Measurements from ENCODE around the gene DMAC2L. TPM values are rescaled to one million over a fixed set of nuclear protein-coding genes. Genes with fewer than 3 reads are reported as not detected.
"Not testable (repeated sequence)": the region's sequence is repeated elsewhere in the genome, so short reads cannot be mapped to it uniquely, and the experiment has no call there.

DMAC2L gene
- total RNA-seq, 4 donors from 2014 or later: 13.4 to 21.7 (median 16.6) TPM

DNA sequence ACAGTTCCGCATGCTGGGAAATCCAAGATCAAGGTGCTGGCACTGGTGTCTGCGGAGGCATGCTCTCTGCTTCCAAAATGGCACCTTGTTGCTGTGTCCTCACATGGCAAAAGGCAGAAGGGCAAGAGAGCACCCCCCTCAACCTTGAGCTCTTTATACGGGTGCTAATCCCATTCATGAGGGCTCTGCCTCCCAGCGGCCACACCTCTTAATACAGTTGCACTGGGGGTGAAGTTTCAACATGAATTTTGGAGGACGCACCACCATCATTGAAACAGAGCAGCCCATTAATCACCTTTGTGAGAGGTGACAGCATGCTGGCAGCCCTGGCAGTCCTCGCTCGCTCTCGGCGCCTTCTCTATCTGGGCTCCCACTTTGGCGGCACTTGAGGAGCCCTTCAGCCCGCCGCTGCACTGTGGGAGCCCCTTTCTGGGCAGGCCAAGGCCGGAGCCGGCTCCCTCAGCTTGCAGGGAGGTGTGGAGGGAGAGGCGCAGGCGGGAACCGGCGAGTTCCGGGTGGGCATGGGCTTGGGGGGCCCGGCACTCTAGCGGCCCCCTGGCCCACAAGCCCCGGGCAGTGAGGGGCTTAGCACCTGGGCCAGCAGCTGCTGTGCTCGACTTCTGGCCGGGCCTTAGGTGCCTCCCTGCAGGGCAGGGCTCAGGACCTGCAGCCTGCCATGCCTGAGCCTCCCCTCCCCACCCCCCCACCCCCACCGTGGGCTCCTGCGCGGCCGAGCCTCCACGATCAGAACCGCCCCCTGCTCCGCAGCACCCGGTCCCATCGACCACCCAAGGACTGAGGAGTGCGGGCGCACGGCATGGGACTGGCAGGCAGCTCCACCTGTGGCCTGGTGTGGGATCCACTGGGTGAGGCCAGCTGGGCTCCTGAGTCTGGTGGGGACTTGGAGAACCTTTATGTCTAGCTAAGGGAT, 49.6 kb downstream of the DMAC2L start:
- H3K27ac ChIP-seq: peak overlapping the region; percentile 30 to 69 (median 55)
- intact Hi-C loops (cut with DNase I); H3K27me3 ChIP-seq; H3K4me3 ChIP-seq; DNase-seq; H3K9me3 ChIP-seq: not testable (repeated sequence)
- 54 to 57% methylated on average over 4 to 5 of the region's 36 CpGs for WGBS, 2 donors
- H3K36me3 ChIP-seq: peaks cover 0 to 10% (median 0%) of the 10 kb centered on the region in 3 donors
- TF ChIP-seq CTCF (IDR thresholded peaks at IDR 0.05): peak in 3 of 6 experiments; percentile 14 to 52 (median 37)
- peaks cover 0 to 61% (median 21%) of the 10 kb centered on the region in 3 donors for H3K4me1 ChIP-seq

- Histone ChIP-seq H3K4me3 (peak overlapping the region in 3 of 4 donors; percentile 5 to 53 (median 24)), H3K4me1 (peaks cover 0 to 61% (median 21%) of the 10 kb centered on the region in 3 donors), H3K36me3 (peaks cover 0 to 7% (median 0%) of the 10 kb centered on the region in 3 donors), H3K9me3 (no peaks in the 10 kb centered on the region), H3K27me3 (no peaks in the 10 kb centered on the region), H3K27ac (peak overlapping the region; percentile 65 to 88 (median 75))
- no peak for TF ChIP-seq POLR2A (IDR thresholded peaks at IDR 0.05)
- TF ChIP-seq CTCF (IDR thresholded peaks at IDR 0.05): no peak
- no peak for DNase-seq
- 70 to 81% methylated on average over 13 of the region's 14 CpGs for whole genome bisulfite sequencing, 2 donors
- intact Hi-C loops (cut with DNase I): no loop called here
Observed at GRCh38 chr14:50362764-50363713, 50.9 kb downstream of the DMAC2L start.

DNA sequence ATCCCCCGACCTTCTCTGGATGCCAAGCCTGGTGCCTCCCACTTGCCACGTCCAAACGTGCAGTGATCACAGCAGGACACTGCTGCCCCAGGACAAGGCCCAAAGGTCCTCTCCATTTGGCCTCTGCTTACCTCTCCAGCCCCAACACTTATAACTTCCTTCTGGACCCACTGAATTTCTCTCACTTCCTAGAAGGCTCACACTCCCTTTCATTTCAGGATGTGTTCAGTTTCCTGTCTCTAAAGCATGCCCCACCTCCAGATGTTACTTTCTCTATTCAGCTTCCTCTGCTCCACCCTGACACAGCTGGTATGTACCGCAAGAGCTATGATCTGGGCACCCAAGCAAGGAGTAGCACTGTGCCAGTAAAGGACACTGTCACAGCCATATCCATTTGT, 51.6 kb downstream of the DMAC2L start:
- intact Hi-C loops (cut with DNase I): no loop called here
- DNase-seq: no peak
- 7 to 16% methylated on average over 3 to 4 of the region's 4 CpGs for WGBS, 2 donors
- Histone ChIP-seq H3K36me3 (peaks cover 0 to 3% (median 0%) of the 10 kb centered on the region in 3 donors), H3K27me3 (no peaks in the 10 kb centered on the region), H3K4me1 (peaks cover 0 to 61% (median 21%) of the 10 kb centered on the region in 3 donors), H3K4me3 (peak overlapping the region in 3 of 4 donors; percentile 5 to 53 (median 24)), H3K9me3 (no peaks in the 10 kb centered on the region), H3K27ac (peak overlapping the region; percentile 65 to 88 (median 75))
- TF ChIP-seq CTCF (IDR thresholded peaks at IDR 0.05) (no peak), POLR2A (IDR thresholded peaks at IDR 0.05) (no peak)

- TF ChIP-seq POLR2A (IDR thresholded peaks at IDR 0.05) (no peak), CTCF (IDR thresholded peaks at IDR 0.05) (peak in 1 of 6 experiments; percentile 23)
- H3K27ac ChIP-seq: peak overlapping the region in 2 of 4 donors; percentile 71 to 79
- H3K4me1 ChIP-seq: peaks cover 0 to 61% (median 21%) of the 10 kb centered on the region in 3 donors
- no peaks in the 10 kb centered on the region for H3K27me3 ChIP-seq
- 48 to 59% methylated on average over 1 of the region's 1 CpG for WGBS, 2 donors
- H3K9me3 ChIP-seq: no peaks in the 10 kb centered on the region
- DNase-seq: no peak
- H3K36me3 ChIP-seq: no peaks in the 10 kb centered on the region
- no peak overlapping the region for H3K4me3 ChIP-seq
- intact Hi-C loops (cut with DNase I): no loop called here
Observed at GRCh38 chr14:50364792-50365191, 52.7 kb downstream of the DMAC2L start.

DNA sequence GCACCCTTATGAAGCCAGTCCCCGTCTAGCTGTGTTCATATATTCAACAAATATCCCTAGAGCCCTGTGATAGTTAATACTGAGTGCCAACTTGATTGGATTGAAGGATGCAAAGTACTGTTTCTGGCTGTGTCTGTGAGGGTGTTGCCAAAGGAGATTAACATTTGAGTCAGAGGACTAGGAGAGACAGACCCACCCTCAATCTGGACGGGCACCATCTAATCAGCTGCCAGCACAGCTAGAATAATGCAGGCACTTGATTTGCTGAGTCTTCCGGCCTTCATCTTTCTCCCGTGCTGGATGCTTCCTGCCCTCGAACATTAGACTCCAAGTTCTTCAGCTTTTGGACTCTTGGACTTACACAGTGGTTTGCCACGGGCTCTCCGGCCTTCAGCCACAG, 53.4 kb downstream of the DMAC2L start:
- H3K4me1 ChIP-seq: peaks cover 0 to 55% (median 21%) of the 10 kb centered on the region in 3 donors
- H3K27ac ChIP-seq; H3K9me3 ChIP-seq; DNase-seq; H3K27me3 ChIP-seq; intact Hi-C loops (cut with DNase I); H3K36me3 ChIP-seq; H3K4me3 ChIP-seq: not testable (repeated sequence)
- WGBS, 2 donors: 74 to 79% methylated on average over 6 to 7 of the region's 7 CpGs
